HepG2 (cell line): ENCODE data around the gene ABCC1. TPM values are rescaled to one million over a fixed set of nuclear protein-coding genes. Genes with fewer than 3 reads are reported as not detected.

ENCODE experiments used
- ATF7 ChIP-seq, 2 experiments: fragments of 450-650 bp in 1 of 2; sonication (generic) in 1 of 2; formaldehyde crosslinking in 1 of 2; IDR thresholded peaks; 2 replicates each; pipeline versions ENCODE4 v1.4.0 to v1.6.1; 2016 to 2020; ENCODE audit warnings: antibody characterized with exemption in 1 of 2, mild to moderate bottlenecking in 1 of 2, missing genetic modification reagents in 1 of 2
- CBX5 ChIP-seq: sonication (generic); formaldehyde crosslinking; IDR thresholded peaks from 2 replicates; pipeline ENCODE4 v1.4.0; 2020; ENCODE audit warnings: missing genetic modification reagents, borderline replicate concordance
- ELF4 ChIP-seq: sonication (generic); formaldehyde crosslinking; IDR thresholded peaks from 2 replicates; pipeline ENCODE4 v1.5.0; 2020; ENCODE audit warnings: missing genetic modification reagents, mild to moderate bottlenecking, moderate library complexity, borderline replicate concordance
- ETV5 ChIP-seq: IDR thresholded peaks from 2 replicates; pipeline ENCODE4 v1.6.1; 2018; ENCODE audit warnings: missing biosample characterization, missing genetic modification reagents, inconsistent platforms, borderline replicate concordance
- MED8 ChIP-seq: sonication (generic); formaldehyde crosslinking; IDR thresholded peaks from 2 replicates; pipeline ENCODE4 v1.8.1; 2023; ENCODE audit warnings: mild to moderate bottlenecking, missing genetic modification reagents; ENCODE audit not compliant: insufficient replicate concordance
- NFKB2 ChIP-seq: sonication (generic); formaldehyde crosslinking; IDR thresholded peaks from 2 replicates; pipeline ENCODE4 v1.4.0; 2020; ENCODE audit warnings: missing genetic modification reagents, borderline replicate concordance
- NKX3-1 ChIP-seq: sonication (generic); formaldehyde crosslinking; IDR thresholded peaks from 2 replicates; pipeline ENCODE4 v1.5.0; 2020; ENCODE audit warnings: missing genetic modification reagents
- NR2F1 ChIP-seq, 2 experiments: fragments of 450-650 bp in 1 of 2; formaldehyde crosslinking in 1 of 2; IDR thresholded peaks; 2 replicates each; pipeline versions ENCODE4 v1.5.0 to v1.6.1; 2016 to 2020; ENCODE audit warnings: mild to moderate bottlenecking in 1 of 2, missing compliant biosample characterization in 1 of 2, missing genetic modification reagents in 1 of 2, moderate library complexity in 1 of 2
- NR2F2 ChIP-seq: IDR thresholded peaks from 2 replicates; pipeline ENCODE4 v1.6.1; 2012; ENCODE audit warnings: low read depth, inconsistent platforms, borderline replicate concordance
- RARA ChIP-seq: IDR thresholded peaks from 2 replicates; pipeline ENCODE4 v1.6.1; 2016; ENCODE audit warnings: missing genetic modification reagents, missing compliant biosample characterization
- SMAD3 ChIP-seq: sonication (generic); formaldehyde crosslinking; IDR thresholded peaks from 2 replicates; pipeline ENCODE4 v1.4.0; 2020; ENCODE audit warnings: missing genetic modification reagents
- TCF7 ChIP-seq: sonication (generic); IDR thresholded peaks from 2 replicates; pipeline ENCODE4 v1.6.1; 2016; ENCODE audit warnings: antibody characterized with exemption, low read depth
- UBTF ChIP-seq: sonication (generic); formaldehyde crosslinking; IDR thresholded peaks from 2 replicates; pipeline ENCODE4 v1.4.0; 2020; ENCODE audit warnings: mild to moderate bottlenecking, missing genetic modification reagents
- ZFX ChIP-seq: sonication (generic); formaldehyde crosslinking; IDR thresholded peaks from 2 replicates; pipeline ENCODE4 v1.4.0; 2020; ENCODE audit warnings: mild to moderate bottlenecking, low read depth, missing genetic modification reagents, moderate library complexity
- ZNF263 ChIP-seq: sonication (generic); formaldehyde crosslinking; IDR thresholded peaks from 2 replicates; pipeline ENCODE4 v1.4.0; 2020; ENCODE audit warnings: missing genetic modification reagents
- ZNF503 ChIP-seq: sonication (generic); formaldehyde crosslinking; IDR thresholded peaks from 2 replicates; pipeline ENCODE4 v1.4.0; 2020; ENCODE audit warnings: missing genetic modification reagents
- ZNF619 ChIP-seq: sonication (generic); formaldehyde crosslinking; IDR thresholded peaks from 2 replicates; pipeline ENCODE4 v1.4.0; 2020; ENCODE audit warnings: mild to moderate bottlenecking, missing genetic modification reagents
- ZNF644 ChIP-seq: IDR thresholded peaks from 2 replicates; pipeline ENCODE4 v1.6.1; 2016; ENCODE audit warnings: low read depth
- ZNF687 ChIP-seq: sonication (generic); formaldehyde crosslinking; IDR thresholded peaks from 2 replicates; pipeline ENCODE4 v1.5.1; 2020; ENCODE audit warnings: mild to moderate bottlenecking, missing genetic modification reagents, moderate library complexity
- ZNF878 ChIP-seq: sonication (generic); formaldehyde crosslinking; IDR thresholded peaks from 2 replicates; pipeline ENCODE4 v1.8.1; 2023; ENCODE audit warnings: mild to moderate bottlenecking, missing genetic modification reagents, moderate library complexity
- ZSCAN25 ChIP-seq: sonication (generic); formaldehyde crosslinking; IDR thresholded peaks from 2 replicates; pipeline ENCODE4 v1.8.0; 2022; ENCODE audit warnings: mild to moderate bottlenecking, missing genetic modification reagents
- polyA plus RNA-seq, 8 experiments: library from polyadenylated mRNA; depleted of rRNA in 3 of 8; stranded (reverse) in 7 of 8; unstranded in 1 of 8; fragments of >200 nt; fragmentation: Illumina TruSeq in 4 of 8; extraction: Trizol in 4 of 8; gene quantifications; 2 replicates each; pipeline versions ENCODE4 v1.2.1 to v1.2.3, GENCODE V29; 2011 to 2016; ENCODE audit warnings: low read depth in 4 of 8, missing spikeins in 1 of 8, mixed read lengths in 1 of 8; ENCODE audit not compliant: insufficient read depth in 1 of 8
- total RNA-seq, 5 experiments: library from RNA; depleted of rRNA; stranded (reverse); fragments of >200 nt; fragmentation: Illumina TruSeq; extraction: Trizol; gene quantifications; 2 replicates each; pipeline ENCODE4 v1.2.3, GENCODE V29; 2016; ENCODE audit warnings: low read depth in 1 of 5

The ABCC1 gene
- total and polyA plus RNA-seq, 2 of the 13 experiments (the other 11 are each of a cell fraction or from before 2014, with no cell fraction given): 13.0 to 30.6 TPM

GRCh38 chr16:15996432-15997109 is 47.2 kb downstream of the ABCC1 start (continued):
- TF ChIP-seq RARA (peak; percentile 100), ZNF878 (CRISPR knock-in tag) (0 out of 2 replicates have a peak, but pooled peaks have one; percentile 85), ZNF644 (CRISPR knock-in tag) (peak; percentile 82; the same call in 1 of the 2 replicates), ETV5 (CRISPR knock-in tag) (peak; percentile 93), ZNF263 (CRISPR knock-in tag) (peak; percentile 73), ZNF687 (CRISPR knock-in tag) (peak; percentile 81), SMAD3 (CRISPR knock-in tag) (peak; percentile 87; the same call in 1 of the 2 replicates), CBX5 (CRISPR knock-in tag) (peak; percentile 92), NR2F2 (peak; percentile 97), NR2F1 (CRISPR knock-in tag; IDR thresholded peaks at IDR 0.05) (peak; percentile 100), ATF7 (IDR thresholded peaks at IDR 0.05) (peak; percentile 92), ATF7 (CRISPR knock-in tag; IDR thresholded peaks at IDR 0.05) (peak; percentile 99), TCF7 (peak; percentile 46; the same call in 1 of the 2 replicates), UBTF (CRISPR knock-in tag) (peak; percentile 62; the same call in 1 of the 2 replicates), ZNF503 (CRISPR knock-in tag) (peak; percentile 70; the same call in 1 of the 2 replicates), ZSCAN25 (CRISPR knock-in tag) (0 out of 2 replicates have a peak, but pooled peaks have one; percentile 15), NFKB2 (CRISPR knock-in tag) (peak; percentile 58; the same call in 1 of the 2 replicates), ZNF619 (CRISPR knock-in tag) (peak; percentile 84), NKX3-1 (CRISPR knock-in tag) (no peak), ELF4 (CRISPR knock-in tag) (no peak), ZFX (CRISPR knock-in tag) (peak; percentile 52), MED8 (peak; percentile 41)
